Glutamatergic neuron (in vitro differentiated cells): ENCODE measurements around the gene CAMTA1. TPM values are rescaled to one million over a fixed set of nuclear protein-coding genes. Genes with fewer than 3 reads are reported as not detected.

Experiments
- DNase-seq: peaks from one replicate; pipeline ENCODE4 v3.0.0; 2022
- H3K27ac Mint-ChIP-seq: one replicate; pipeline ENCODE4 v1.8.0; 2020; ENCODE audit warnings: mild to moderate bottlenecking, mixed read lengths, inconsistent platforms; ENCODE audit not compliant: unreplicated experiment
- H3K27me3 Mint-ChIP-seq: one replicate; pipeline ENCODE4 v1.8.0; 2020; ENCODE audit warnings: mild to moderate bottlenecking, moderate library complexity, mixed read lengths, inconsistent platforms; ENCODE audit not compliant: unreplicated experiment
- H3K36me3 Mint-ChIP-seq: one replicate; pipeline ENCODE4 v1.8.0; 2020; ENCODE audit warnings: mild to moderate bottlenecking, mixed read lengths, inconsistent platforms; ENCODE audit not compliant: unreplicated experiment
- H3K4me1 Mint-ChIP-seq: one replicate; pipeline ENCODE4 v1.8.0; 2020; ENCODE audit warnings: mild to moderate bottlenecking, low read depth, mixed read lengths, inconsistent platforms; ENCODE audit not compliant: unreplicated experiment
- H3K4me3 Mint-ChIP-seq: one replicate; pipeline ENCODE4 v1.8.0; 2020; ENCODE audit warnings: mild to moderate bottlenecking, mixed read lengths, inconsistent platforms; ENCODE audit not compliant: unreplicated experiment
- H3K9me3 Mint-ChIP-seq: one replicate; pipeline ENCODE4 v1.8.0; 2020; ENCODE audit warnings: mild to moderate bottlenecking, moderate library complexity, mixed read lengths, inconsistent platforms; ENCODE audit not compliant: unreplicated experiment
- total RNA-seq: library from RNA; stranded (reverse); fragmentation: NEBNext Ultra II Directional; extraction: Animal tissue kit (Norgen Biotek cat#: 25700); gene quantifications from one replicate; pipeline ENCODE4 v1.2.1, GENCODE V29; 2021; ENCODE audit not compliant: unreplicated experiment
- TF ChIP-seq, protein P1 (sequence below): fragments of 200-600 bp; sonication (generic); IDR thresholded peaks from one replicate; pipeline ENCODE4 v1.5.0; 2021; ENCODE audit not compliant: partially characterized antibody, unreplicated experiment

Gene CAMTA1
- total RNA-seq, 1 donor from 2014 or later, result 77.2 TPM

DNA sequence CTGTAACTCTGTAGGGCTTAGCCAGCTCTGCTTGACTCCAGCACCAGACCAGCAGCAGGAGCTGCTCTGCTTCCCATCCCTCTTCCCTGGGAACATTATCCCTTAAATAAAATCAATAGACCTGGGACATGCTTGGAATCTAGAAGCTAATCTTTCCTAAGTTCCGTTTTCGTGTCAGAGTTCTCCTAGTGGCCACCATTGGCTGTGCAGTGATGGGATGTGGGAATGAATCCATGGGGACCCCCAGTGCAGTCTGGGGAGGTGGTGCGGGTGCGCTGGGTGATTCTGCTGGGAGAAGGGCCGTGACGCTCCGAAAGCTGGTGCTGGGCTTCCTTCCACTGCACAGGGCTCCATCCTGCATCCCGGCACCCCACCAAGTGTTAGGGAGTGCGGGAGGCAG is 202.7 kb downstream of the CAMTA1 start:
- Mint-ChIP-seq H3K4me1 (no peaks in the 10 kb centered on the region), H3K9me3 (no peaks in the 10 kb centered on the region), H3K27ac (no peak overlapping the region), H3K4me3 (no peak overlapping the region), H3K36me3 (no peaks in the 10 kb centered on the region), H3K27me3 (no peaks in the 10 kb centered on the region)
- DNase-seq, result no peak
- TF ChIP-seq, protein P1, sequence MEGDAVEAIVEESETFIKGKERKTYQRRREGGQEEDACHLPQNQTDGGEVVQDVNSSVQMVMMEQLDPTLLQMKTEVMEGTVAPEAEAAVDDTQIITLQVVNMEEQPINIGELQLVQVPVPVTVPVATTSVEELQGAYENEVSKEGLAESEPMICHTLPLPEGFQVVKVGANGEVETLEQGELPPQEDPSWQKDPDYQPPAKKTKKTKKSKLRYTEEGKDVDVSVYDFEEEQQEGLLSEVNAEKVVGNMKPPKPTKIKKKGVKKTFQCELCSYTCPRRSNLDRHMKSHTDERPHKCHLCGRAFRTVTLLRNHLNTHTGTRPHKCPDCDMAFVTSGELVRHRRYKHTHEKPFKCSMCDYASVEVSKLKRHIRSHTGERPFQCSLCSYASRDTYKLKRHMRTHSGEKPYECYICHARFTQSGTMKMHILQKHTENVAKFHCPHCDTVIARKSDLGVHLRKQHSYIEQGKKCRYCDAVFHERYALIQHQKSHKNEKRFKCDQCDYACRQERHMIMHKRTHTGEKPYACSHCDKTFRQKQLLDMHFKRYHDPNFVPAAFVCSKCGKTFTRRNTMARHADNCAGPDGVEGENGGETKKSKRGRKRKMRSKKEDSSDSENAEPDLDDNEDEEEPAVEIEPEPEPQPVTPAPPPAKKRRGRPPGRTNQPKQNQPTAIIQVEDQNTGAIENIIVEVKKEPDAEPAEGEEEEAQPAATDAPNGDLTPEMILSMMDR, result peak; percentile 46

DNA sequence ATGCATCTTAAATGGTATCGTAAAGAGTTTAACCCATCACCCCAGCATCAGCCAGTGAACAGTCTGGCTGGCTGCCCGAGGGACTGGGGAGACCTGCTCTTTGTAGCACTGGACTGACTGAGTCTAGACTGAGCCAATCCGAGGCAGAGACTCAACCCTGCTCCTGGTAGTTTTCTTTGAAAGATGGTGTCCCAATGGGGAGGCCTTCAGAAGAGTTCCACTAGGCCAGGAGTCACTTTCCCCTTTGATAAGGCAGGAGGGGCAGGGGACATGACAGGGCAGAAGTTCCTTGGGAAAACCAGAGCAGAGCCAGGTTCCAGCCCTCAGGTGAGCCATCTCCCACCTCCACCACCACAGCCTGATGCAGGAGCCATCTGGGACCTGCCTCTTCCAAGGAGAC is 203.5 kb downstream of the CAMTA1 start:
- Mint-ChIP-seq H3K27ac (no peak overlapping the region), H3K4me3 (no peak overlapping the region), H3K27me3 (no peaks in the 10 kb centered on the region), H3K36me3 (no peaks in the 10 kb centered on the region), H3K9me3 (no peaks in the 10 kb centered on the region), H3K4me1 (no peaks in the 10 kb centered on the region)
- TF ChIP-seq, protein P1, result no peak
- DNase-seq, result no peak

DNA sequence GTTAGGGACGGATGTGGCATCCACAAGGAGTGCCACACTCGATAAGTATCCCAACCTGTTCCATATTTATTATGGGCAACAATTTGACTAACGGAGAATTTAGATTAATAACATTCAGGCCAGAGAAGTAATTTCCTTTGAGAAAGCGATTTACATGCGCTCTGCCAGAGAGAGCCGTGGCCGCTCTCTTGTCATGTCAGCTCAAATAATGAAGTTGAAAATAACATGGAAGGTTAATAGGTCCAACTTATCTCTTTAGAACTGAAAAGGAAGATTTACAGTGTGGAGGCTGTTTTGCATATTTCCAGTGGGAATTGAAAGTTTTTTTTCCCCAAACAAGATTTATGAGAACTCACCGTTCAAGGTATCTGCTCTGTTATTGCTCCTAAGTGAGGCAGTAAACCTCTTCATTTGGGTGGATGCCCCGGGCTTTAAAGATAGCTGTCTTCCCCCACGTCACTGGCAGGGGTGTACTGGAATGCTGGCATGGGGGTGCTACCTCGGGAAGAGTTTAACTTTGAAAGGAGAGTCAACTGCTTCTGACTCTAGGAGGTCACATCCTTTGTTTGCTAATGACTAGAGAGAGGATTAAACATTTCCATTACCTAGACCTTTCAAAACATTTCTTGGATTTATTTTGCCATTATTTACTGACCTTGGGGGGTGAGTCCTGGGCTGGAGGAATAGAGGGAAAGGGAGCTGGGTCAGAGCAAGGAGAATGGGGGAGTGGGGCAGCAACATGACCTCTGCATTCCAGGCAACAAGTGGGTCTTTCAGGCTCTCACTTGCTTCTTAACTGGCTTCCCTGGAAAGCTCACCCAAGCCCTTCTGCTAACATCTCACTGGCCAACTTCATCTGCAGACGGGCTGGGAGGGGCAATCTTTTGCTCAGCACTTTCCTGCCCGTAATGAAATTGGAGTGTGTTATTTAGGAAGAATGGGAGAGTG is 204.2 kb downstream of the CAMTA1 start:
- H3K27ac Mint-ChIP-seq, result no peak overlapping the region
- TF ChIP-seq, protein P1, result no peak
- no peak overlapping the region for H3K4me3 Mint-ChIP-seq

DNA sequence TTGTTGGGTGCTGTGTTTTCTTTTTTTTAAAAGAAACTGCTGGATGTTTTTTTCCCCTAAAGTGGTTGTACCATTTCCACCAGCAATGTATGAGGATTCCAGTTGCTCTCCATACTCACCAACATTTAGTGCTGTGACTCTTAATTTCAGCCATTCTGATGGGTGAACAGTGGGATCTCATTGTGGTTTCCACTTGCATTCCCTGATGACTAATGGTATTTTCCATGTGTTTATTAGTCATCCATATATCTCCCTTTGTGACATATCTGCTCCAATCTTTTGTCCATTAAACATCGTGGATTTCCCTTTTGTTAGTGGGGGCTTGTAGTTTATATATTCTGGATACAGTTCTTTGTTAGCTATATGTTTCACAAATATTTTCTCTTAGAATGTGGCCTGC is 206.0 kb downstream of the CAMTA1 start:
- no peaks in the 10 kb centered on the region for H3K9me3 Mint-ChIP-seq
- H3K36me3 Mint-ChIP-seq, result no peaks in the 10 kb centered on the region
- no peak overlapping the region for H3K4me3 Mint-ChIP-seq
- H3K4me1 Mint-ChIP-seq, result no peaks in the 10 kb centered on the region
- peaks cover 1% of the 10 kb centered on the region for H3K27me3 Mint-ChIP-seq
- TF ChIP-seq, protein P1, result no peak
- H3K27ac Mint-ChIP-seq, result no peak overlapping the region
- no peak for DNase-seq

More for the DNA sequence above, 204.2 kb downstream of the CAMTA1 start:
- DNase-seq, result no peak
- Mint-ChIP-seq H3K9me3 (no peaks in the 10 kb centered on the region), H3K27me3 (peaks cover 1% of the 10 kb centered on the region), H3K36me3 (no peaks in the 10 kb centered on the region), H3K4me1 (no peaks in the 10 kb centered on the region)

DNA sequence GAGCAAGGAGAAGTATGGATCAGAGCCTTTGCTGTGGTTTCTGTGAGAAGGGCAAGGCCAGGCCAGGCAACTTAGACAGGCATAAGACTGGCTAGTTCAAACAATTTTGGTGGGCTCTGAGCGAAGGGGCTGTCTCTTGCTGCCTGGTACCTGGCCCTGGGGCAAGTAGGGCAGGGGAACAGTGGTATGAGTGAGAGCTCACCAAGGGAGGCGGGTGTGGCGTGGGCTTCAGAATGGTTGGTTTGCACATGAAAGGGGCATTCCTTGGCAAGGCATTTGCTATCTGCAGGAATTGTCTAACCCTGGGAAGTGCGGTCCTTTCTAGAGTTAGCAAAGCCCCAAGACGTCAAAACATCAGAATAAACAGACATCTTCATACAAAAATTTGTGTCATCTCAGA is 210.5 kb downstream of the CAMTA1 start:
- Mint-ChIP-seq H3K4me3 (no peak overlapping the region), H3K27ac (no peak overlapping the region), H3K9me3 (peaks cover 4% of the 10 kb centered on the region), H3K4me1 (peaks cover 3% of the 10 kb centered on the region), H3K36me3 (no peaks in the 10 kb centered on the region), H3K27me3 (peaks cover 4% of the 10 kb centered on the region)
- DNase-seq, result no peak
- TF ChIP-seq, protein P1, result no peak
